ENCODE data around the gene CARD11. TPM values are rescaled to one million over a fixed set of nuclear protein-coding genes. Genes with fewer than 3 reads are reported as not detected.

Gene CARD11
- polyA plus RNA-seq, 1 of the 3 experiments (the other 2 are of a cell fraction): not detected

DNA sequence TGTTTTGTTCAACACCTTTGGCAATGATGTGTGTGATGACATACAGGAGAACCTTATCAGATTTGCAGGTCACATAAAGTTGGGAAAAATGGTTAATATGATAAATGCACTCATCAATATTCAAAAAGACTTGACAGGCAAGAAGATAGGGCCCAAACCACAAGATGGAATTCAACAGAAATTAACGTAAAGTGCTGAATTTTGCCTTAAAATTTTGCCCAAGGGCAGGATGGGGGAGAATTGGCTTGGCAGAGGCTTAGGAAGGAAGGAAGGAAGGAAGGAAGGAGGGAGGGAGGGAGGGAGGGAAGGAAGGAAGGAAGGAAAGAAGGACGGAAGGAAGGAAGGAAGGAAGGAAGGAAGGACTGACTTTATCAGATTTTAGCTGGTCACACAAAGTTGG is 35.3 kb downstream of the CARD11 start:
- no peak overlapping the region for H3K4me2 ChIP-seq
- ChIA-PET POLR2A (no interaction called here), CTCF (no interaction called here)
- no peaks in the 10 kb centered on the region for H3K79me2 ChIP-seq (ENCODE audit: insufficient read depth)
- no peak overlapping the region for H2AFZ ChIP-seq (ENCODE audit: low read depth)
- H3K4me3 ChIP-seq (ENCODE audit: low read depth in 2 of 2, low read length in 1 of 2): no peak overlapping the region
- H3K27me3 ChIP-seq (ENCODE audit: insufficient read depth): no peaks in the 10 kb centered on the region
- H3K4me1 ChIP-seq (ENCODE audit: control insufficient read depth in 1 of 2, insufficient read depth in 2 of 2, low read depth in 1 of 2, low read length in 1 of 2): peaks cover 0 to 3% of the 10 kb centered on the region in 2 experiments; a peak in 1 of 4 replicates
- no peaks in the 10 kb centered on the region for H3K9me3 ChIP-seq
- TF ChIP-seq, protein P1, sequence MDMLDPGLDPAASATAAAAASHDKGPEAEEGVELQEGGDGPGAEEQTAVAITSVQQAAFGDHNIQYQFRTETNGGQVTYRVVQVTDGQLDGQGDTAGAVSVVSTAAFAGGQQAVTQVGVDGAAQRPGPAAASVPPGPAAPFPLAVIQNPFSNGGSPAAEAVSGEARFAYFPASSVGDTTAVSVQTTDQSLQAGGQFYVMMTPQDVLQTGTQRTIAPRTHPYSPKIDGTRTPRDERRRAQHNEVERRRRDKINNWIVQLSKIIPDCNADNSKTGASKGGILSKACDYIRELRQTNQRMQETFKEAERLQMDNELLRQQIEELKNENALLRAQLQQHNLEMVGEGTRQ (IDR thresholded peaks at IDR 0.05; ENCODE audit: borderline replicate concordance, low read depth, low read length): no peak
- TF ChIP-seq, protein P2, sequence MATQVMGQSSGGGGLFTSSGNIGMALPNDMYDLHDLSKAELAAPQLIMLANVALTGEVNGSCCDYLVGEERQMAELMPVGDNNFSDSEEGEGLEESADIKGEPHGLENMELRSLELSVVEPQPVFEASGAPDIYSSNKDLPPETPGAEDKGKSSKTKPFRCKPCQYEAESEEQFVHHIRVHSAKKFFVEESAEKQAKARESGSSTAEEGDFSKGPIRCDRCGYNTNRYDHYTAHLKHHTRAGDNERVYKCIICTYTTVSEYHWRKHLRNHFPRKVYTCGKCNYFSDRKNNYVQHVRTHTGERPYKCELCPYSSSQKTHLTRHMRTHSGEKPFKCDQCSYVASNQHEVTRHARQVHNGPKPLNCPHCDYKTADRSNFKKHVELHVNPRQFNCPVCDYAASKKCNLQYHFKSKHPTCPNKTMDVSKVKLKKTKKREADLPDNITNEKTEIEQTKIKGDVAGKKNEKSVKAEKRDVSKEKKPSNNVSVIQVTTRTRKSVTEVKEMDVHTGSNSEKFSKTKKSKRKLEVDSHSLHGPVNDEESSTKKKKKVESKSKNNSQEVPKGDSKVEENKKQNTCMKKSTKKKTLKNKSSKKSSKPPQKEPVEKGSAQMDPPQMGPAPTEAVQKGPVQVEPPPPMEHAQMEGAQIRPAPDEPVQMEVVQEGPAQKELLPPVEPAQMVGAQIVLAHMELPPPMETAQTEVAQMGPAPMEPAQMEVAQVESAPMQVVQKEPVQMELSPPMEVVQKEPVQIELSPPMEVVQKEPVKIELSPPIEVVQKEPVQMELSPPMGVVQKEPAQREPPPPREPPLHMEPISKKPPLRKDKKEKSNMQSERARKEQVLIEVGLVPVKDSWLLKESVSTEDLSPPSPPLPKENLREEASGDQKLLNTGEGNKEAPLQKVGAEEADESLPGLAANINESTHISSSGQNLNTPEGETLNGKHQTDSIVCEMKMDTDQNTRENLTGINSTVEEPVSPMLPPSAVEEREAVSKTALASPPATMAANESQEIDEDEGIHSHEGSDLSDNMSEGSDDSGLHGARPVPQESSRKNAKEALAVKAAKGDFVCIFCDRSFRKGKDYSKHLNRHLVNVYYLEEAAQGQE (IDR thresholded peaks at IDR 0.05; ENCODE audit: low read depth, low read length): no peak
- no peak for TF ChIP-seq TAF1 (IDR thresholded peaks at IDR 0.05; ENCODE audit: borderline replicate concordance, low read depth, low read length)
- TF ChIP-seq, protein P3, sequence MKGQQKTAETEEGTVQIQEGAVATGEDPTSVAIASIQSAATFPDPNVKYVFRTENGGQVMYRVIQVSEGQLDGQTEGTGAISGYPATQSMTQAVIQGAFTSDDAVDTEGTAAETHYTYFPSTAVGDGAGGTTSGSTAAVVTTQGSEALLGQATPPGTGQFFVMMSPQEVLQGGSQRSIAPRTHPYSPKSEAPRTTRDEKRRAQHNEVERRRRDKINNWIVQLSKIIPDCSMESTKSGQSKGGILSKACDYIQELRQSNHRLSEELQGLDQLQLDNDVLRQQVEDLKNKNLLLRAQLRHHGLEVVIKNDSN (IDR thresholded peaks at IDR 0.05; ENCODE audit: borderline replicate concordance, low read depth): no peak
- no peak for TF ChIP-seq FOXJ3 (CRISPR knock-in tag; IDR thresholded peaks at IDR 0.05)
- TF ChIP-seq SMC3 (IDR thresholded peaks at IDR 0.05; ENCODE audit: low read depth, low read length): no peak
- TF ChIP-seq, protein P4, sequence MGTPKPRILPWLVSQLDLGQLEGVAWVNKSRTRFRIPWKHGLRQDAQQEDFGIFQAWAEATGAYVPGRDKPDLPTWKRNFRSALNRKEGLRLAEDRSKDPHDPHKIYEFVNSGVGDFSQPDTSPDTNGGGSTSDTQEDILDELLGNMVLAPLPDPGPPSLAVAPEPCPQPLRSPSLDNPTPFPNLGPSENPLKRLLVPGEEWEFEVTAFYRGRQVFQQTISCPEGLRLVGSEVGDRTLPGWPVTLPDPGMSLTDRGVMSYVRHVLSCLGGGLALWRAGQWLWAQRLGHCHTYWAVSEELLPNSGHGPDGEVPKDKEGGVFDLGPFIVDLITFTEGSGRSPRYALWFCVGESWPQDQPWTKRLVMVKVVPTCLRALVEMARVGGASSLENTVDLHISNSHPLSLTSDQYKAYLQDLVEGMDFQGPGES (IDR thresholded peaks at IDR 0.05; ENCODE audit: low read depth, low read length): no peak
- TF ChIP-seq, protein P5, sequence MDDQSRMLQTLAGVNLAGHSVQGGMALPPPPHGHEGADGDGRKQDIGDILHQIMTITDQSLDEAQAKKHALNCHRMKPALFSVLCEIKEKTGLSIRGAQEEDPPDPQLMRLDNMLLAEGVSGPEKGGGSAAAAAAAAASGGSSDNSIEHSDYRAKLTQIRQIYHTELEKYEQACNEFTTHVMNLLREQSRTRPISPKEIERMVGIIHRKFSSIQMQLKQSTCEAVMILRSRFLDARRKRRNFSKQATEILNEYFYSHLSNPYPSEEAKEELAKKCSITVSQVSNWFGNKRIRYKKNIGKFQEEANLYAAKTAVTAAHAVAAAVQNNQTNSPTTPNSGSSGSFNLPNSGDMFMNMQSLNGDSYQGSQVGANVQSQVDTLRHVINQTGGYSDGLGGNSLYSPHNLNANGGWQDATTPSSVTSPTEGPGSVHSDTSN (IDR thresholded peaks at IDR 0.05): no peak
- no peak for TF ChIP-seq MEF2A (IDR thresholded peaks at IDR 0.05; ENCODE audit: borderline replicate concordance, low read depth)
- TF ChIP-seq, protein P6, sequence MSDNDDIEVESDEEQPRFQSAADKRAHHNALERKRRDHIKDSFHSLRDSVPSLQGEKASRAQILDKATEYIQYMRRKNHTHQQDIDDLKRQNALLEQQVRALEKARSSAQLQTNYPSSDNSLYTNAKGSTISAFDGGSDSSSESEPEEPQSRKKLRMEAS (IDR thresholded peaks at IDR 0.05; ENCODE audit: low read depth): no peak
- no peak for TF ChIP-seq RCOR1 (IDR thresholded peaks at IDR 0.05; ENCODE audit: low read length)
- TF ChIP-seq NFIC (IDR thresholded peaks at IDR 0.05; ENCODE audit: borderline replicate concordance): no peak
- TF ChIP-seq RFX5 (IDR thresholded peaks at IDR 0.05; ENCODE audit: low read length): no peak
- no peak for TF ChIP-seq SIN3A (IDR thresholded peaks at IDR 0.05; ENCODE audit: borderline replicate concordance, low read depth, low read length)
- H3F3A ChIP-seq (replicated peaks; ENCODE audit: insufficient read depth): no peaks in the 10 kb centered on the region
- no peaks in the 10 kb centered on the region for H3K36me3 ChIP-seq (replicated peaks in 1 of 2; ENCODE audit: control insufficient read depth in 1 of 2, insufficient read depth in 2 of 2, low read length in 1 of 2)
- H3K27ac ChIP-seq (ENCODE audit: low read depth in 2 of 2, low read length in 1 of 2): no peak overlapping the region
- 70% methylated on average over 2 of the region's 2 CpGs for WGBS (ENCODE audit: low lambda C conversion rate)
- H3K9ac ChIP-seq: no peak overlapping the region
- no peaks in the 10 kb centered on the region for H4K20me1 ChIP-seq (ENCODE audit: insufficient read depth)
- H3K9me2 ChIP-seq: no peaks in the 10 kb centered on the region
- no peak for DNase-seq

All from SK-N-SH (cell line).